Neural cell (in vitro differentiated cells): ENCODE data around the gene SPATA33. TPM values are rescaled to one million over a fixed set of nuclear protein-coding genes. Genes with fewer than 3 reads are reported as not detected.

ENCODE experiments used
- H2AFZ ChIP-seq: fragments of 200-600, 300-800 bp; sonication (generic), shearing (Covaris generic); 2 replicates; pipeline ENCODE4 v1.6.0; 2014; ENCODE audit warnings: low read depth, mild to moderate bottlenecking, antibody characterized with exemption, low read length, moderate library complexity
- H3F3A ChIP-seq: fragments of 200-600 bp; shearing (Covaris generic); 2 replicates; pipeline ENCODE4 v1.6.1; 2016; ENCODE audit warnings: mild to moderate bottlenecking, moderate library complexity, mixed read lengths, antibody characterized with exemption, low read length; ENCODE audit not compliant: insufficient read depth, poor library complexity, severe bottlenecking
- H3K27ac ChIP-seq: fragments of 200-600, 300-800 bp; sonication (generic), shearing (Covaris generic); 2 replicates; pipeline ENCODE4 v1.5.1; 2014; ENCODE audit warnings: mild to moderate bottlenecking, low read length, moderate library complexity
- H3K27me3 ChIP-seq: fragments of 300-800, 200-600 bp; sonication (generic), shearing (Covaris generic); 2 replicates; pipeline ENCODE4 v1.6.0; 2014; ENCODE audit warnings: mild to moderate bottlenecking, low read depth, low read length, moderate library complexity; ENCODE audit not compliant: insufficient read depth
- H3K36me3 ChIP-seq: fragments of 300-800, 200-600 bp; sonication (generic), shearing (Covaris generic); 2 replicates; pipeline ENCODE4 v1.5.1; 2014; ENCODE audit warnings: mild to moderate bottlenecking, antibody characterized with exemption, low read length, moderate library complexity; ENCODE audit not compliant: insufficient read depth
- H3K4me2 ChIP-seq: fragments of 300-800, 200-600 bp; sonication (generic), shearing (Covaris generic); 2 replicates; pipeline ENCODE4 v1.6.0; 2014; ENCODE audit warnings: mild to moderate bottlenecking, low read length
- H3K4me3 ChIP-seq: fragments of 300-800, 200-600 bp; sonication (generic), shearing (Covaris generic); 2 replicates; pipeline ENCODE4 v1.5.1; 2014; ENCODE audit warnings: mild to moderate bottlenecking, low read length, moderate library complexity
- H3K79me2 ChIP-seq: fragments of 200-600 bp; shearing (Covaris generic); replicated peaks from 2 replicates; pipeline ENCODE4 v1.6.0; 2014; ENCODE audit warnings: mild to moderate bottlenecking, low read length, moderate library complexity; ENCODE audit not compliant: insufficient read depth
- H3K9ac ChIP-seq: fragments of 300-800, 200-600 bp; sonication (generic), shearing (Covaris generic); 2 replicates; pipeline ENCODE4 v1.6.1; 2016; ENCODE audit warnings: mild to moderate bottlenecking, low read length, mixed read lengths
- H3K9me2 ChIP-seq: fragments of 200-600 bp; shearing (Covaris generic); 2 replicates; pipeline ENCODE4 v1.6.1; 2016; ENCODE audit warnings: mild to moderate bottlenecking, low read length, mixed read lengths; ENCODE audit not compliant: insufficient read depth
- H3K9me3 ChIP-seq: fragments of 200-600, 300-800 bp; sonication (generic), shearing (Covaris generic); 2 replicates; pipeline ENCODE4 v1.6.1; 2016; ENCODE audit warnings: mild to moderate bottlenecking, mixed run types, low read length, moderate library complexity, mixed read lengths
- H4K20me1 ChIP-seq: fragments of 200-600 bp; shearing (Covaris generic); 2 replicates; pipeline ENCODE4 v1.6.1; 2016; ENCODE audit warnings: mild to moderate bottlenecking, mixed run types; ENCODE audit not compliant: insufficient read depth
- CTCF ChIP-seq: fragments of 450-650 bp; IDR thresholded peaks from 2 replicates; pipeline ENCODE4 v1.5.1; 2014; ENCODE audit warnings: antibody characterized with exemption, mild to moderate bottlenecking, moderate library complexity; ENCODE audit not compliant: poor library complexity, severe bottlenecking
- EP300 ChIP-seq: fragments of 450-650 bp; conservative IDR thresholded peaks from 2 replicates; pipeline ENCODE4 v1.6.1; 2014; ENCODE audit warnings: antibody characterized with exemption, mild to moderate bottlenecking, moderate library complexity; ENCODE audit not compliant: poor library complexity, severe bottlenecking
- EZH2 ChIP-seq: fragments of 200-600, 300-800 bp; shearing (Covaris generic), sonication (generic); IDR thresholded peaks from 2 replicates; pipeline ENCODE4 v1.6.1; 2014; ENCODE audit warnings: antibody characterized with exemption, low read length, borderline replicate concordance, mild to moderate bottlenecking; ENCODE audit not compliant: insufficient read depth, poor library complexity, severe bottlenecking
- MXI1 ChIP-seq: fragments of 450-650 bp; conservative IDR thresholded peaks from 2 replicates; pipeline ENCODE4 v1.6.1; 2014; ENCODE audit warnings: antibody characterized with exemption, mild to moderate bottlenecking; ENCODE audit not compliant: poor library complexity, severe bottlenecking
- POLR2AphosphoS5 ChIP-seq: IDR thresholded peaks from 2 replicates; pipeline ENCODE4 v1.6.1; 2012
- RAD21 ChIP-seq: fragments of 450-650 bp; conservative IDR thresholded peaks from 2 replicates; pipeline ENCODE4 v1.6.1; 2014; ENCODE audit warnings: antibody characterized with exemption, mild to moderate bottlenecking, moderate library complexity
- REST ChIP-seq: IDR thresholded peaks from 2 replicates; pipeline ENCODE4 v1.6.1; 2012; ENCODE audit warnings: borderline replicate concordance
- SMC3 ChIP-seq: fragments of 450-650 bp; conservative IDR thresholded peaks from 2 replicates; pipeline ENCODE4 v1.6.1; 2014; ENCODE audit warnings: antibody characterized with exemption, mild to moderate bottlenecking, moderate library complexity; ENCODE audit not compliant: poor library complexity
- TAF1 ChIP-seq: IDR thresholded peaks from 2 replicates; pipeline ENCODE4 v1.6.1; 2012; ENCODE audit warnings: low read depth
- polyA plus RNA-seq: library from polyadenylated mRNA; depleted of rRNA; stranded (reverse); fragments of >200 nt; gene quantifications from 2 replicates; pipeline ENCODE4 v1.2.3, GENCODE V29; 2014

Gene SPATA33
- polyA plus RNA-seq, 1 donor from 2014 or later: 16.0 TPM

- Histone ChIP-seq H4K20me1 (no peaks in the 10 kb centered on the region), H3K9me2 (no peaks in the 10 kb centered on the region), H3K4me3 (no peak overlapping the region), H2AFZ (no peak overlapping the region), H3K9ac (no peak overlapping the region), H3F3A (no peaks in the 10 kb centered on the region), H3K27me3 (no peaks in the 10 kb centered on the region), H3K4me2 (no peak overlapping the region), H3K36me3 (no peaks in the 10 kb centered on the region), H3K9me3 (no peaks in the 10 kb centered on the region), H3K27ac (no peak overlapping the region), H3K79me2 (no peaks in the 10 kb centered on the region)
- TF ChIP-seq EP300 (no peak), EZH2 (no peak), RAD21 (no peak), TAF1 (no peak), CTCF (no peak), MXI1 (no peak), SMC3 (no peak), POLR2AphosphoS5 (no peak), REST (no peak)
Observed at GRCh38 chr16:89615176-89615575, 42.5 kb upstream of the SPATA33 start.

GRCh38 chr16:89615596-89616090 lies 42.0 kb upstream of the SPATA33 start:
- H3K9me2 ChIP-seq: no peaks in the 10 kb centered on the region
- H3F3A ChIP-seq: no peaks in the 10 kb centered on the region
- no peak overlapping the region for H3K9ac ChIP-seq
- H3K4me2 ChIP-seq: no peak overlapping the region
- no peak overlapping the region for H2AFZ ChIP-seq
- no peaks in the 10 kb centered on the region for H4K20me1 ChIP-seq
- no peaks in the 10 kb centered on the region for H3K9me3 ChIP-seq
- H3K4me3 ChIP-seq: no peak overlapping the region
- TF ChIP-seq CTCF (peak; percentile 30), TAF1 (no peak)
- H3K79me2 ChIP-seq: no peaks in the 10 kb centered on the region
- no peaks in the 10 kb centered on the region for H3K36me3 ChIP-seq
- no peaks in the 10 kb centered on the region for H3K27me3 ChIP-seq
- no peak overlapping the region for H3K27ac ChIP-seq
